ENCODE data around the gene PLXNA4.

Gene PLXNA4

DNA sequence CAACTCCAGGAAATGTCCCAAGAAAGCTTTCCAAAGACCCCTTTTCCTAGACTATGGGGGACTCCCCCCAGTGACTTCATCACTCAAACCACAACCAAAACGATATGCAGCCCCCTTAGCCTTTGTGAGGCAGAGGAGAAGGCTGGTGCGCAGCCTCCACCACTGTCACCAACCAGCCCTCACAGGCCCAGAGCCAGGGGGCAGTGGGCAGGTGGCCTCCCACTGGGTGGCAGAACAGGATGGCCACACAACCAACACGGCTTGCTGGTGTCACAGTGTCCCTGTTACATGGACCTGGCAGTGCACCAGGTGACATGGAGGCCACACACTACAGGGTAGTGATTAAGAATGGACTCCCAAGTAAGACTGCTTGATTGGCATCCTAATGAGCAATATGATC lies 172.0 kb downstream of the PLXNA4 start:
- DNase-seq (ENCODE audit: low read depth in 1 of 2, low spot score in 1 of 2) = no peak
- Histone ChIP-seq H3K4me3 (replicated peaks; ENCODE audit: insufficient read depth, low read length) (no peak overlapping the region), H3K27me3 (ENCODE audit: insufficient read depth, poor library complexity, severe bottlenecking) (no peaks in the 10 kb centered on the region), H3K27ac (replicated peaks) (no peak overlapping the region)
- TF ChIP-seq GABPA (IDR thresholded peaks at IDR 0.05; ENCODE audit: low read depth) = no peak
- TF ChIP-seq POLR2AphosphoS5 (IDR thresholded peaks at IDR 0.05; ENCODE audit: low read depth) = no peak
- no peak for TF ChIP-seq SPI1 (IDR thresholded peaks at IDR 0.05; ENCODE audit: borderline replicate concordance, low read depth)
- TF ChIP-seq, protein P1, sequence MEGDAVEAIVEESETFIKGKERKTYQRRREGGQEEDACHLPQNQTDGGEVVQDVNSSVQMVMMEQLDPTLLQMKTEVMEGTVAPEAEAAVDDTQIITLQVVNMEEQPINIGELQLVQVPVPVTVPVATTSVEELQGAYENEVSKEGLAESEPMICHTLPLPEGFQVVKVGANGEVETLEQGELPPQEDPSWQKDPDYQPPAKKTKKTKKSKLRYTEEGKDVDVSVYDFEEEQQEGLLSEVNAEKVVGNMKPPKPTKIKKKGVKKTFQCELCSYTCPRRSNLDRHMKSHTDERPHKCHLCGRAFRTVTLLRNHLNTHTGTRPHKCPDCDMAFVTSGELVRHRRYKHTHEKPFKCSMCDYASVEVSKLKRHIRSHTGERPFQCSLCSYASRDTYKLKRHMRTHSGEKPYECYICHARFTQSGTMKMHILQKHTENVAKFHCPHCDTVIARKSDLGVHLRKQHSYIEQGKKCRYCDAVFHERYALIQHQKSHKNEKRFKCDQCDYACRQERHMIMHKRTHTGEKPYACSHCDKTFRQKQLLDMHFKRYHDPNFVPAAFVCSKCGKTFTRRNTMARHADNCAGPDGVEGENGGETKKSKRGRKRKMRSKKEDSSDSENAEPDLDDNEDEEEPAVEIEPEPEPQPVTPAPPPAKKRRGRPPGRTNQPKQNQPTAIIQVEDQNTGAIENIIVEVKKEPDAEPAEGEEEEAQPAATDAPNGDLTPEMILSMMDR (IDR thresholded peaks at IDR 0.05; ENCODE audit: insufficient read depth, low read length) = no peak
- TF ChIP-seq, protein P2, sequence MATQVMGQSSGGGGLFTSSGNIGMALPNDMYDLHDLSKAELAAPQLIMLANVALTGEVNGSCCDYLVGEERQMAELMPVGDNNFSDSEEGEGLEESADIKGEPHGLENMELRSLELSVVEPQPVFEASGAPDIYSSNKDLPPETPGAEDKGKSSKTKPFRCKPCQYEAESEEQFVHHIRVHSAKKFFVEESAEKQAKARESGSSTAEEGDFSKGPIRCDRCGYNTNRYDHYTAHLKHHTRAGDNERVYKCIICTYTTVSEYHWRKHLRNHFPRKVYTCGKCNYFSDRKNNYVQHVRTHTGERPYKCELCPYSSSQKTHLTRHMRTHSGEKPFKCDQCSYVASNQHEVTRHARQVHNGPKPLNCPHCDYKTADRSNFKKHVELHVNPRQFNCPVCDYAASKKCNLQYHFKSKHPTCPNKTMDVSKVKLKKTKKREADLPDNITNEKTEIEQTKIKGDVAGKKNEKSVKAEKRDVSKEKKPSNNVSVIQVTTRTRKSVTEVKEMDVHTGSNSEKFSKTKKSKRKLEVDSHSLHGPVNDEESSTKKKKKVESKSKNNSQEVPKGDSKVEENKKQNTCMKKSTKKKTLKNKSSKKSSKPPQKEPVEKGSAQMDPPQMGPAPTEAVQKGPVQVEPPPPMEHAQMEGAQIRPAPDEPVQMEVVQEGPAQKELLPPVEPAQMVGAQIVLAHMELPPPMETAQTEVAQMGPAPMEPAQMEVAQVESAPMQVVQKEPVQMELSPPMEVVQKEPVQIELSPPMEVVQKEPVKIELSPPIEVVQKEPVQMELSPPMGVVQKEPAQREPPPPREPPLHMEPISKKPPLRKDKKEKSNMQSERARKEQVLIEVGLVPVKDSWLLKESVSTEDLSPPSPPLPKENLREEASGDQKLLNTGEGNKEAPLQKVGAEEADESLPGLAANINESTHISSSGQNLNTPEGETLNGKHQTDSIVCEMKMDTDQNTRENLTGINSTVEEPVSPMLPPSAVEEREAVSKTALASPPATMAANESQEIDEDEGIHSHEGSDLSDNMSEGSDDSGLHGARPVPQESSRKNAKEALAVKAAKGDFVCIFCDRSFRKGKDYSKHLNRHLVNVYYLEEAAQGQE (IDR thresholded peaks at IDR 0.05; ENCODE audit: insufficient replicate concordance, low read depth) = no peak

DNA sequence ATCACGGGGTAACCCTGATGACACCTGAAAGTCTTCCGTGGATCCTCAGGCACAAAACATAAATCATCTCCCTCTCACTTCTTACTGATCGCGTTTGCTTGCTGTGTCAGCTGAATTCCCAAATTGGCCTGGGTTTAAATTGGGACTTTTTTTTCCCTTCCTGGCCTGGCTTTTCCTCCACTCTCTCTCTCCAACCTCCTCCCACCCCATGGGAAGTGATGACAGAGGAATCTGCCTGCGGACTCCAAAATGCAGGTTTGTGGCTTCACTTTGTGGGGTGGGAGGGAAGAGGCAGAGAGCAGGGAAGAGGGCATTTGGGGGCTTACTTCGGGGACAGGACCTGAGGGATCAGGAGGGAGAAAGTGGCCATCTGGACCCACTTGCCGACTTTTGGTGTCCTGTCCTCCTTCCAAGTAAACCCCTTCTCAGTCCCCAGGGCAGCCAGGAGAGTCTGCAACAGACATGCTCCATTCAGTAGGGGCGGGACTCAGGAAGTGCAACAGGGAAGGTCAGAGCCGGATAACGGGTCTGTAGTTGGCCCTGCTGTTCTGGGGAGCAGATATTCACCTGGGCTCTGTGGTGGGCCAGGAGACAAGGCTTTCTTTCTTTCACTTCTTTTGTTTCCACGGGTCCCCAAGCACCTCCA lies 172.7 kb downstream of the PLXNA4 start:
- Histone ChIP-seq H3K27ac (replicated peaks) (no peak overlapping the region), H3K27me3 (ENCODE audit: insufficient read depth, poor library complexity, severe bottlenecking) (no peaks in the 10 kb centered on the region), H3K4me3 (replicated peaks; ENCODE audit: insufficient read depth, low read length) (no peak overlapping the region)
- TF ChIP-seq, protein P2 (IDR thresholded peaks at IDR 0.05; ENCODE audit: insufficient replicate concordance, low read depth) = no peak
- no peak for TF ChIP-seq SPI1 (IDR thresholded peaks at IDR 0.05; ENCODE audit: borderline replicate concordance, low read depth)
- DNase-seq (ENCODE audit: low read depth in 1 of 2, low spot score in 1 of 2) = no peak

DNA sequence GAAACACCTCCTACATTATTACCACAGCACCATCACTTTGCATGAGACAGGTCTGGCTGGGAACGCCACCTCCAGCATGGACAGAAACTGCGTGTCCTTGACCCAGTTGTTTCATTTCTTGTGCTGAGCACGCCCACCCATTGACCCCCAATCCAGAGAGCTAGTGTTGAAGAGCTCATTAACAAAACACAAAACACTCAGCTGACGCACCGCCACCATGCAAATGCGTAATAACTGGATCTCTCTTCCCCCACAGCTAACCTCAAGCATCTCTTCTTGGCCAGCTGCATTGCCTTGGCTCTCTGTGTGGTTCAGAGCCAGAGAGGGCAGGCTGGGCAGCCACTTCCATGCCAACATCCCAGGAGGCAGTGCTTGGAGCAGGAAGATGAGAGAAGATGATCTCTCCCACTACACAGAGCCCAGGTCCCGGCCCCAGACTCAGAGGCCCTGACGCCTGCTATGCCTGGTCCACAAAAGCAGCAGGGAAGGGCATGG lies 173.5 kb downstream of the PLXNA4 start:
- DNase-seq (ENCODE audit: low read depth in 1 of 2, low spot score in 1 of 2) = no peak
- Histone ChIP-seq H3K27ac (replicated peaks) (no peak overlapping the region), H3K27me3 (ENCODE audit: insufficient read depth, poor library complexity, severe bottlenecking) (no peaks in the 10 kb centered on the region), H3K4me3 (replicated peaks; ENCODE audit: insufficient read depth, low read length) (no peak overlapping the region)
- TF ChIP-seq, protein P2 (IDR thresholded peaks at IDR 0.05; ENCODE audit: insufficient replicate concordance, low read depth) = no peak
- TF ChIP-seq GABPA (IDR thresholded peaks at IDR 0.05; ENCODE audit: low read depth) (no peak), POLR2AphosphoS5 (IDR thresholded peaks at IDR 0.05; ENCODE audit: low read depth) (no peak), SPI1 (IDR thresholded peaks at IDR 0.05; ENCODE audit: borderline replicate concordance, low read depth) (no peak)
- TF ChIP-seq, protein P1 (IDR thresholded peaks at IDR 0.05; ENCODE audit: insufficient read depth, low read length) = no peak
